Ectodermal cell (in vitro differentiated cells): Measurements from ENCODE around the gene UBQLN4.

ENCODE experiments used
- H3K27ac ChIP-seq: 2 replicates; pipeline ENCODE4 v1.7.0; 2013; ENCODE audit warnings: mild to moderate bottlenecking, low read depth, low read length; ENCODE audit not compliant: insufficient read depth, poor library complexity, severe bottlenecking
- H3K27me3 ChIP-seq: 2 replicates; pipeline ENCODE4 v1.7.0; 2013; ENCODE audit warnings: mild to moderate bottlenecking, low read length; ENCODE audit not compliant: insufficient read depth, control insufficient read depth, poor library complexity, severe bottlenecking
- H3K36me3 ChIP-seq: one replicate; pipeline ENCODE4 v1.7.0; 2013; ENCODE audit warnings: low read length; ENCODE audit not compliant: control insufficient read depth, insufficient read depth
- H3K4me1 ChIP-seq: one replicate; pipeline ENCODE4 v1.7.0; 2013; ENCODE audit warnings: low read length; ENCODE audit not compliant: control insufficient read depth, insufficient read depth
- H3K4me3 ChIP-seq: 2 replicates; pipeline ENCODE4 v1.7.0; 2013; ENCODE audit warnings: low read depth, low read length, control low read depth; ENCODE audit not compliant: insufficient read depth
- H3K9me3 ChIP-seq: 2 replicates; pipeline ENCODE4 v1.7.0; 2013; ENCODE audit warnings: mild to moderate bottlenecking, low read length, moderate library complexity; ENCODE audit not compliant: control insufficient read depth
- WGBS, 2 experiments: methylation state at CpG; one replicate each; pipeline ENCODE4 v1.1.7; 2013; ENCODE audit warnings: missing lambda C conversion rate in 2 of 2; 5-methylcytosine and 5-hydroxymethylcytosine counted together

The UBQLN4 gene

GRCh38 chr1:156020293-156021092 lies 33.1 kb downstream of the UBQLN4 start, which contains the start of gene SSR2:
Gene SSR2 (minus strand): TSS chr1:156020951. CDS start chr1:156020167, 784 bp downstream.
- Histone ChIP-seq H3K27ac (no peak within 1 kb of the TSS), H3K9me3 (no peaks in the 10 kb centered on the region), H3K27me3 (peaks cover 7% of the 10 kb centered on the region), H3K36me3 (peaks cover 15% of the 10 kb centered on the region), H3K4me1 (peaks cover 7% of the 10 kb centered on the region), H3K4me3 (peak within 1 kb of the TSS; percentile 77)
- 1% methylated on average over 45 of the region's 45 CpGs for WGBS, 2 experiments

DNA sequence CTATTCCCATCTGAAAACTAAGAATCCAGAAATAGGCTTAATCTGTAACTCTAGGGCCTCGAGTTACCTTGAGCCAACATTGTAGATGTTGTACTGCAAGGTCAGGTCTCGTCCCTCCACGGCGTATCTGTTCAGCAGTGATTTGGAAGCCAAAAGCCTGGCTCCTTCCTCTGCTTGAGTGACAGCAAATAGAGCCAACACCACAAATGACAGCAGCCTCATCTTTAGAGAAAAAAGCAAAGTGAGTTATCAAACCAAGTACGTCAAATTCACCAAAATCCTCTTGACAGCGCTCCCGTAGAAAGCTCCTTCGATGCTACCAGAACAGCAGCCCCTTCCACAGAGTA lies 33.7 kb downstream of the UBQLN4 start:
- 76 to 83% methylated on average over 8 of the region's 8 CpGs for WGBS, 2 experiments
- H3K4me3 ChIP-seq, result peak overlapping the region; percentile 77
- no peak overlapping the region for H3K27ac ChIP-seq
- peaks cover 7% of the 10 kb centered on the region for H3K4me1 ChIP-seq
- peaks cover 7% of the 10 kb centered on the region for H3K27me3 ChIP-seq
- no peaks in the 10 kb centered on the region for H3K9me3 ChIP-seq
- H3K36me3 ChIP-seq, result peaks cover 18% of the 10 kb centered on the region

GRCh38 chr1:156014829-156015228 lies 38.8 kb downstream of the UBQLN4 start:
- WGBS, 2 experiments, result 95 to 96% methylated on average over 7 of the region's 7 CpGs
- Histone ChIP-seq H3K36me3 (peaks cover 46% of the 10 kb centered on the region), H3K27me3 (no peaks in the 10 kb centered on the region), H3K27ac (no peak overlapping the region), H3K4me1 (peaks cover 7% of the 10 kb centered on the region), H3K9me3 (no peaks in the 10 kb centered on the region), H3K4me3 (no peak overlapping the region)

DNA sequence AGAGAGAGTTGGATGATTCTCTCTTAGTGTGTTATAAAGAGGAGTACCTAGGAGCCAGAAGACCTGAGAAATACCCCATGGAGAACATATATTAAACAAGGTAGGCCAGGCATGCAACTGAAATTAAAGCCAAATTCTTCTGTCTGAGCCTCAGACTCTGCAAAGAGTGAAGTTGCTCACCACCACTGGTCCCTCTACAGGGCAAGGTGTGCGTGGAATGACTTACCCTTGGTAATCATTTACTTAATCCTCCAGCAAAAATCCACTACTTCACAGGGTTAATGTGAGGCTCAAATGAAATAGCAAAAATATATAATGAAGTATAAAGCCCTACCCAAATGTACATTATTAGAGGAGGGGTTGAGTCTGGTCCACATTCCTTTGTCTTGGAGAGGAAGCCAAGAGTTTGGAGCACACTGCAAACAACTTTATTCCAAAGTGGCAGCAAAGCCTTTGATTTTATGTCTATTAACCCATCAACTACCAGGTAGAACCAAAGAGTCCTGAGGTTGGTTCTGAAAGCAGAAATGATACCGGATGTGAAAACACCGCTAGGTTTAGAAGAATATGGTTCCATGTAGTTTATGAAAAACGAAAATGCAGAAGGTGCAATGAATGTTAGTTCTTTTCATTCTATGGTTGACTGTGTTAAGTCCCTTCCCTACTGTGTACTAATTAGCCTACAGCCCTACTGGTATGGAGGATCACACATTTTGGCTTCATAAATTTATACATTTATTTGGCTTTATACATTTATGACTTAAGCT lies 41.4 kb downstream of the UBQLN4 start:
- no peak overlapping the region for H3K4me3 ChIP-seq
- no peak overlapping the region for H3K27ac ChIP-seq
- H3K36me3 ChIP-seq, result peaks cover 38% of the 10 kb centered on the region
- no peaks in the 10 kb centered on the region for H3K9me3 ChIP-seq
- 94% methylated on average over 4 of the region's 4 CpGs for WGBS, 2 experiments
- no peaks in the 10 kb centered on the region for H3K27me3 ChIP-seq
- peaks cover 17% of the 10 kb centered on the region for H3K4me1 ChIP-seq

DNA sequence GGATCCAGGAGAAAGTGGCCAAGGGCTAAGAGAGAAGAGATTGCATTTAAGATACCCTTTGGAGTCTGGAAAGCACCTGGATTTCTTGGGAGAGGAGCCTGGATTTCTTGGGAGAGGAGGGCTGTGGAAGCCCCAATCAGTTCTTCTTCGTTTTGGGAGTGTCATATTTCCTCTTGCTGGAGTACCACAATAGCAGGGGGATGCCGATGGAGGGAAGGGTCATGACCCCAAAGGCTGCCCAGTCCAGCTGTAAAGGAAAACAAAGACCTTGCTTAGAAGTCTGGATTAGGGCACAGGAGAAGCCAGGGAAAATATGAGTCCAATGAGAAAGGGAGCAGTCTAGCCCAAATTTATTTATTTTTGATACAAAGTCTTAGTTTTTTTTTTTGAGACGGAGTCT lies 44.2 kb downstream of the UBQLN4 start:
- WGBS, 2 experiments, result 43 to 51% methylated on average over 3 of the region's 3 CpGs
- peak overlapping the region; percentile 17 for H3K27ac ChIP-seq
- H3K4me1 ChIP-seq, result peaks cover 17% of the 10 kb centered on the region
- H3K27me3 ChIP-seq, result no peaks in the 10 kb centered on the region
- no peaks in the 10 kb centered on the region for H3K9me3 ChIP-seq
- peak overlapping the region; percentile 12 for H3K4me3 ChIP-seq
- H3K36me3 ChIP-seq, result peaks cover 23% of the 10 kb centered on the region

GRCh38 chr1:156006666-156007376 lies 46.8 kb downstream of the UBQLN4 start:
- 80 to 82% methylated on average over 6 to 7 of the region's 7 CpGs for WGBS, 2 experiments
- Histone ChIP-seq H3K4me3 (no peak overlapping the region), H3K27ac (peak overlapping the region; percentile 44), H3K4me1 (peaks cover 22% of the 10 kb centered on the region), H3K9me3 (no peaks in the 10 kb centered on the region), H3K36me3 (peaks cover 16% of the 10 kb centered on the region), H3K27me3 (no peaks in the 10 kb centered on the region)

GRCh38 chr1:156004843-156005584 lies 48.6 kb downstream of the UBQLN4 start:
- Histone ChIP-seq H3K27ac (no peak overlapping the region), H3K9me3 (no peaks in the 10 kb centered on the region), H3K36me3 (no peaks in the 10 kb centered on the region), H3K4me1 (peaks cover 22% of the 10 kb centered on the region), H3K27me3 (no peaks in the 10 kb centered on the region), H3K4me3 (no peak overlapping the region)
- 91 to 97% methylated on average over 4 of the region's 4 CpGs for WGBS, 2 experiments

GRCh38 chr1:156003923-156004188 lies 49.7 kb downstream of the UBQLN4 start:
- no peaks in the 10 kb centered on the region for H3K27me3 ChIP-seq
- peaks cover 10% of the 10 kb centered on the region for H3K4me1 ChIP-seq
- no peak overlapping the region for H3K4me3 ChIP-seq
- no peak overlapping the region for H3K27ac ChIP-seq
- H3K36me3 ChIP-seq, result no peaks in the 10 kb centered on the region
- 49 to 50% methylated on average over 2 of the region's 2 CpGs for WGBS, 2 experiments
- no peaks in the 10 kb centered on the region for H3K9me3 ChIP-seq

- no peak overlapping the region for H3K4me3 ChIP-seq
- H3K4me1 ChIP-seq, result peaks cover 5% of the 10 kb centered on the region
- H3K36me3 ChIP-seq, result no peaks in the 10 kb centered on the region
- 62 to 67% methylated on average over 3 of the region's 3 CpGs for WGBS, 2 experiments
- H3K27ac ChIP-seq, result no peak overlapping the region
- H3K9me3 ChIP-seq, result no peaks in the 10 kb centered on the region
- no peaks in the 10 kb centered on the region for H3K27me3 ChIP-seq
Observed at GRCh38 chr1:156002188-156002911, 51.2 kb downstream of the UBQLN4 start.
